Aorta (tissue), 5 donors: Measurements from ENCODE around the gene SLC25A11. TPM values are rescaled to one million over a fixed set of nuclear protein-coding genes. Genes with fewer than 3 reads are reported as not detected.
A peak's percentile ranks its signal among the peaks of the same experiment; 100 is the strongest.

Experiments used
- ATAC-seq: fragments of 200-7000 bp; cut with Tn5 transposase; one replicate; pipeline ENCODE4 v1.9.1; 2022; ENCODE audit warnings: moderate library complexity; ENCODE audit not compliant: low FRiP score
- DNase-seq, 2 donors: peaks; one replicate each; pipeline ENCODE4 v3.0.0-alpha.2; 2020
- H3K27ac ChIP-seq, 2 donors: one replicate each; pipeline ENCODE4 v1.5.1; 2013; ENCODE audit warnings: low read length in 2 of 2, mild to moderate bottlenecking in 2 of 2, moderate library complexity in 2 of 2, control low read depth in 1 of 2, inconsistent platforms in 1 of 2, low read depth in 1 of 2
- H3K27me3 ChIP-seq, 2 donors: one replicate each; pipeline ENCODE4 v1.6.1; 2013; ENCODE audit warnings: control low read depth in 1 of 2, low read length in 1 of 2, mild to moderate bottlenecking in 1 of 2, moderate library complexity in 1 of 2; ENCODE audit not compliant: insufficient read depth in 2 of 2, control insufficient read depth in 1 of 2
- H3K36me3 ChIP-seq, 2 donors: one replicate each; pipeline ENCODE4 v1.6.1; 2013; ENCODE audit warnings: control low read depth in 1 of 2, low read length in 1 of 2, mild to moderate bottlenecking in 1 of 2; ENCODE audit not compliant: insufficient read depth in 2 of 2, control insufficient read depth in 1 of 2
- H3K4me1 ChIP-seq, 2 donors: one replicate each; pipeline ENCODE4 v1.6.1; 2013; ENCODE audit warnings: low read length in 2 of 2, control low read depth in 1 of 2, mild to moderate bottlenecking in 1 of 2, moderate library complexity in 1 of 2; ENCODE audit not compliant: insufficient read depth in 2 of 2, control insufficient read depth in 1 of 2
- H3K4me3 ChIP-seq, 2 donors: one replicate each; pipeline ENCODE4 v1.5.1; 2013; ENCODE audit warnings: low read length in 2 of 2, control low read depth in 1 of 2, mild to moderate bottlenecking in 1 of 2
- H3K9me3 ChIP-seq: one replicate; pipeline ENCODE4 v1.6.1; 2013; ENCODE audit warnings: mild to moderate bottlenecking, low read length; ENCODE audit not compliant: control insufficient read depth
- WGBS, 2 donors: extraction: QIAGEN DNeasy Blood & Tissue Kit; methylation state at CpG; one replicate each; pipeline ENCODE4 v1.1.7; 2013; 5-methylcytosine and 5-hydroxymethylcytosine counted together
- intact Hi-C, 2 donors: fragments of 100-400 bp; cut with DNase I; formaldehyde crosslinking; loops; one replicate each; pipeline versions ENCODE4 v1.14.2 to v1.15.0; 2022
- long read RNA-seq, 2 donors: library from polyadenylated mRNA; unstranded; transcript quantifications; one replicate each; pipeline ENCODE4 v2.0.0, GENCODE V29; 2020 to 2021
- polyA plus RNA-seq, 2 donors: library from polyadenylated mRNA; stranded (reverse); fragments of 200-250 nt; gene quantifications; one replicate each; pipeline ENCODE4 v1.2.3, GENCODE V29; 2013
- total RNA-seq, 2 donors: library from RNA; stranded (reverse); fragmentation: NEBNext Ultra II Directional; extraction: Animal tissue kit (Norgen Biotek cat#: 25700); gene quantifications; one replicate each; pipeline ENCODE4 v1.2.1, GENCODE V29; 2021
- donor health status: healthy with polysubstance abuse.
- donor health status: Bipolar disorder and iron deficiency.
- donor health status: DM: no; HTN: no; CAD: no.
- donor health status: DM: no; HTN: no; CAD: no.
- donor health status: DM: yes; HTN: yes; CAD: no.

The SLC25A11 gene, protein sequence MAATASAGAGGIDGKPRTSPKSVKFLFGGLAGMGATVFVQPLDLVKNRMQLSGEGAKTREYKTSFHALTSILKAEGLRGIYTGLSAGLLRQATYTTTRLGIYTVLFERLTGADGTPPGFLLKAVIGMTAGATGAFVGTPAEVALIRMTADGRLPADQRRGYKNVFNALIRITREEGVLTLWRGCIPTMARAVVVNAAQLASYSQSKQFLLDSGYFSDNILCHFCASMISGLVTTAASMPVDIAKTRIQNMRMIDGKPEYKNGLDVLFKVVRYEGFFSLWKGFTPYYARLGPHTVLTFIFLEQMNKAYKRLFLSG
- total RNA-seq (10 to 100 TPM; 28.3 to 29.5 TPM), polyA plus RNA-seq (10 to 100 TPM; 31.8 to 41.6 TPM)
- long read RNA-seq, donor 1, transcript SLC25A11-201 (8 exons, 1,897 nt), result major isoform, 286 of 298 reads
- long read RNA-seq, donor 1, partial matches to known transcripts, result 0 of 298 reads
- long read RNA-seq, donor 1, other reads (novel, unspliced or antisense), result 12 of 298 reads
- long read RNA-seq, donor 2, transcript SLC25A11-201 (8 exons, 1,897 nt), result major isoform, 40 of 47 reads
- long read RNA-seq, donor 2, partial matches to known transcripts, result 3 of 47 reads
- long read RNA-seq, donor 2, other reads (novel, unspliced or antisense), result 3 of 47 reads

DNA sequence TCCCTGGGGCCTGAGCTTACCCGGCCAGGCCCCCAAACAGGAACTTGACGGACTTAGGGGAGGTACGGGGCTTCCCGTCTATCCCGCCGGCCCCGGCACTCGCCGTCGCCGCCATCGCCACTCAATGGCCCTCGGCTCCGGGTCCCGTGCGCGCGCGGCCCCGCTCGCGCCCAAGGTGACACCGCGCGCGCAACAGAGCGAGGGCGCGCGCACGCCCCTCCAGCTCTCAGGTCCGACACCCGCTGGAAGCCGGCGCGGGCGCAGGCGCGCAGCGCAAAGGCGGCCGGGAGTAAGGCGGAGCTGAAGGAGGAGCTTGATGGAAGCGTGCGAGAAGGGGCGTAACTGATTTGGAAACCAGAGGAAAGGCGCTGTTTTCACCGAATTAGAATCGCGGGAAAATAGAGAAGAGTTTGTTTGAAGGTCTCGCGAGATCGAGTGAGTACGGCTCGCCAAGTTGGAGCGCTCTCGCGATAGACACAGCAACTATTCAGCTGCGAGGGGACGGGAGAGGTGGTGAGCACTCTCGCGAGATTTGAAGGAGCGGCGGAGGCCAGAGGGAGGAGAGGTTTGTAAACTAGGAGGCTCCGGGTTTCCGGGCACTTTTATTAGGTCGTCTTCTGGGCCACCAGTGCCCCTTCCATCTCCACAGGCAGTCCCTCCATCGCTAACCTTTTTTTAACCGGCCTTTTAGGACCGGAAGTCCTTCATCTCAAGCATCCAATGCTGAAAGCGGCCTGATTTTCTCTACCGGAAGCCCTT is at the start of gene SLC25A11, which contains the start of gene RNF167:
SLC25A11 (minus strand) TSS at position 251 of the 759 bp plus-strand sequence; CDS start at position 115, 136 bp downstream.
RNF167 (plus strand) TSS at position 473 of the 759 bp plus-strand sequence. CDS start 642 bp downstream, outside the sequence.
- Histone ChIP-seq H3K27me3 (no peaks in the 10 kb centered on the region), H3K4me1 (no peaks in the 10 kb centered on the region), H3K36me3 (no peaks in the 10 kb centered on the region), H3K9me3 (no peaks in the 10 kb centered on the region), H3K27ac (peak within 1 kb of the TSS in 1 of 2 donors; percentile 79), H3K4me3 (peak within 1 kb of the TSS; percentile 56 to 86)
- DNase-seq (peak; percentile 96 to 98), ATAC-seq (peak; percentile 96)
- intact Hi-C loops, result loop anchor here in 1 of 2 donors (5.0 kb wide), 1 partner anchor 62 kb away; no protein-coding TSS in a partner anchor
- WGBS, 2 donors, result 0 to 1% methylated on average over 67 to 72 of the region's 72 CpGs

DNA sequence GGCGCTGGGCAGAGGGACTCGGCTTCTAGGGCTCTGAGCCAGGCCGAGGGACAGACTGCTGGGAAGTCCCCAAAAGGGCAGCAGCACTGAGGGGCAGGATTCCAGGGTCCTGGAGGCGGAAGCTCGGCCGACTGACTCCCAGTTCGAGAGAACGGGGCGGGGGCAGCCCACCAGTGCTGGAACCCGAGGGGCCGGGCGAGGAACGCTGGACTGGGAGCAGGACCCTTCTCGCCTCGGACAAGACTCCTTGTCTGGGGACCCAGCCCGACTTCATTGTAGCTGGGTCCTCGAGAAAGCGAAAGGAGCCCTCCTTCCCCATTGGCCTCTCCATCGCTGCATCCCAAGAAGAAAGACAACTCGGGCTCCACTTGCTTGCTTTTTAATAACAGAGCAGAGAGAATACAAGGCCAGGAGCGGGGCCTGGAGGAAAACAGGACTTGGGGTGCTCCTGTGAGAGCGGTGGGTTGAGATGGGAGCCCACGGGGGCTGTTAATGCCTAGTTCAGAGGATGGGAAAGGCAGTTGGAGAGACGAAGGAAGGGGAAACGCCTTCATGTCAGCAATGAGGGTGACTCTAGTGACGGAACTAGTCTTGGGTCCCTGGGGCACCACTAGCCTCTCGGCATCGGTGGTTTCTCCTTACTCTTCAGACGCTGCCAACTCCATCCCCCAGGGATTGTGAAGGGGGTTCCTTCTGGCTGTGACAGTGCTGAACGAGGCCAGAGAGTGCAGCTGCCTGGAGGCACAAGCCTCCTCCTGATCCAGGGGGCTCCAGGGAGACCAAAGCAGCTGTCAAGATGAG is 48.1 kb upstream of the SLC25A11 start:
- intact Hi-C loops, result loop anchor here (10.0 kb wide), 1 partner anchor 83 kb away; the partner anchor contains the start of gene CHRNE (in 2 of the 2)
- no peaks in the 10 kb centered on the region for H3K27me3 ChIP-seq

DNA sequence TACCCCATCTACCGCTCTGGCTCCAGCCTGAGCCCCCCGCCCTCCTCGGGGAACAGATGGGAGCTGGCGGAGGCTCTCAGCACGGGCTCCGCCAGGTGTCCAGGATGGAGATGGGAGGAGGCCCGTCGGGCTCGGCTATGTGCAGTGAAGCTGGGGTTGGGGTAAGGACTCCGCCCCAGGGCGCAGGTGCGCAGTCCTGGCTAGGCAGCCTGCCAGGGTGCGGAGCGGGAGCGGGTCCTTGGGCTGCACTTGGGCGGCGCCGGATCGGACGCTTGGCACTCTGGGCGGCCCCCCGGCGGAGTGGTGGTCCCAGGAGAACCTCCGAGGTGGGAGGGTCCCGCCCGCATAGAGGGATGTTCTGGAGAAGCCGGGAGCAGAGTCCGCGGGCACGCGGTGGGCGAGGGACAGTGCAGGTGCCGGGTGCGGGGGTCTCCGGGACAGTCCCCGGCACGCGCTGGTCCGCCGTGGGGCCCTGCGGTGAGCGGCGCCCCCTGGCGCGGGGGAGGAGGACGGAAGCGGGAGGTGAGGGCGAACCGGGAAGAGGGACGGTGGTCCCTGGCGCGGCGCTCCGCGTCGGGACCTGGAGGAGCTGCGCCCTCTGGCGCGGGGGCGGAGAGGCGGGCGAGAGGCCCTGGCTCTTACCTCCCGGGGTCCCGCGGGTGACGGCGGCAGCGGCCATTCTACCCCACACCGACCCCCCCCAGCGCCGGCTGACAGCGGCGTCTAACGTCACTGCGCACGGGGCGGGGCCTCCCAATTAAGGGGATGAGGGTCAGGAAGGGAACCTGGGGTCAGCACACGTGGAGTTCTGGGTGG is 47.3 kb upstream of the SLC25A11 start, which contains the start of gene CAMTA2:
CAMTA2 (minus strand) TSS at position 725 of the 816 bp plus-strand sequence. CDS start 1,453 bp downstream, outside the sequence.
- Histone ChIP-seq H3K27ac (peak within 1 kb of the TSS; percentile 25 to 90), H3K4me1 (peaks cover 0 to 3% of the 10 kb centered on the region in 2 donors), H3K4me3 (peak within 1 kb of the TSS; percentile 67 to 93), H3K36me3 (no peaks in the 10 kb centered on the region), H3K9me3 (no peaks in the 10 kb centered on the region), H3K27me3 (no peaks in the 10 kb centered on the region)
- WGBS, 2 donors, result 1% methylated on average over 58 to 78 of the region's 78 CpGs
- DNase-seq (peak; percentile 94 to 98), ATAC-seq (peak; percentile 95)
- intact Hi-C loops, result loop anchor here (10.0 kb wide), 1 partner anchor 82 kb away; the partner anchor contains the start of gene CHRNE (in 2 of the 2)

More for the DNA sequence above, 48.1 kb upstream of the SLC25A11 start:
- Histone ChIP-seq H3K36me3 (no peaks in the 10 kb centered on the region), H3K27ac (peak overlapping the region; percentile 10 to 90), H3K4me1 (peaks cover 0 to 3% of the 10 kb centered on the region in 2 donors), H3K4me3 (peak overlapping the region; percentile 67 to 93), H3K9me3 (no peaks in the 10 kb centered on the region)
- ATAC-seq (peak; percentile 47), DNase-seq (peak in 1 of 2 donors; percentile 65)
- 1% methylated on average over 30 of the region's 30 CpGs for WGBS, 2 donors

DNA sequence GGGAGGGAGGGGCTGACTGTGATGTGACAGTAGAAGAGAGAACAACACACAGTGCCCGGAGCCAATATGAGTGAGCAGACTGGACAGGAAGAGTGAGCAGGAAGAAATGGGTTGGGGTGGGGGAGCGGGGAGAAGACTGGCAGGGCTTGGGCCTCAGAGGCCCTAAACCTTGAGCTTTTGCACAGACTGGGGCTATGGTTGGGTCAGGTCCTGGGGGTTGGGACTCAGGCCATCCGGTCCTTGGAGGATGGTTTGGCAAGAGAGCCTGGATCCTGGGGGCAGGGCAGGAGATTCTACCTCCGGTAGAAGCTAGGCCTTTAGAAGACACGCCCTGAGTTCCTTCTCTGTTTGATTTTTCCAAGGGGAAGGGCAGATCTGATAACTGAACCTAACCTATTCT is 46.6 kb upstream of the SLC25A11 start:
- ATAC-seq, result no peak
- intact Hi-C loops, result loop anchor here (10.0 kb wide), 1 partner anchor 82 kb away; the partner anchor contains the start of gene CHRNE (in 2 of the 2)
- peak overlapping the region in 1 of 2 donors; percentile 13 for H3K27ac ChIP-seq
- DNase-seq, result no peak
- no peaks in the 10 kb centered on the region for H3K27me3 ChIP-seq
- H3K36me3 ChIP-seq, result no peaks in the 10 kb centered on the region
- 33 to 39% methylated on average over 5 of the region's 5 CpGs for WGBS, 2 donors
- H3K9me3 ChIP-seq, result no peaks in the 10 kb centered on the region
- peak overlapping the region; percentile 67 to 93 for H3K4me3 ChIP-seq
- peaks cover 0 to 3% of the 10 kb centered on the region in 2 donors for H3K4me1 ChIP-seq

DNA sequence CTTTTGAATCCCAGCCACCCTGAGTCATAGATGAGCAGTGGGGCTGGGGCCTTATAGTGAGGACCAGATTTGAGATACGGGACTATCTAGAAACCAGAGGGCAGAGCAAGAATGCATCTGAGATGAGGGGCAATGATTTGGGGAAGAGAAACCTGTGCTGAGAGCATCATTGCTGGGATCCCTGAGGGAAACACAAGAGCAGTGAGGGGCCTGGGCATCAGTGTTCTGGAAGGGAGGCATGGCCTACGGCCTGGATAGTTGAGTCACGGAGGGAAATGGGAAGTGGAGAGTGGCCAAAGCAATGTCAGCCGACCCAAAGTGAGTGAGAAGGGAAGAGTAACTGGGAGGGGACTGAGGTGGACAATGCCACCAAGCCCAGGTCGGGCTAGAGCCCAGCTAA is 42.5 kb upstream of the SLC25A11 start:
- 55 to 65% methylated on average over 5 of the region's 5 CpGs for whole genome bisulfite sequencing, 2 donors
- Histone ChIP-seq H3K4me1 (peaks cover 0 to 3% of the 10 kb centered on the region in 2 donors), H3K36me3 (peaks cover 0 to 4% of the 10 kb centered on the region in 2 donors), H3K27ac (no peak overlapping the region), H3K4me3 (no peak overlapping the region), H3K9me3 (no peaks in the 10 kb centered on the region), H3K27me3 (no peaks in the 10 kb centered on the region)
- intact Hi-C loops, result loop anchor here (5.0 to 10.0 kb wide), 2 partner anchors 78 to 80 kb away; partner anchors contain the start of gene CHRNE (in 2 of the 2)
- DNase-seq (no peak), ATAC-seq (no peak)

DNA sequence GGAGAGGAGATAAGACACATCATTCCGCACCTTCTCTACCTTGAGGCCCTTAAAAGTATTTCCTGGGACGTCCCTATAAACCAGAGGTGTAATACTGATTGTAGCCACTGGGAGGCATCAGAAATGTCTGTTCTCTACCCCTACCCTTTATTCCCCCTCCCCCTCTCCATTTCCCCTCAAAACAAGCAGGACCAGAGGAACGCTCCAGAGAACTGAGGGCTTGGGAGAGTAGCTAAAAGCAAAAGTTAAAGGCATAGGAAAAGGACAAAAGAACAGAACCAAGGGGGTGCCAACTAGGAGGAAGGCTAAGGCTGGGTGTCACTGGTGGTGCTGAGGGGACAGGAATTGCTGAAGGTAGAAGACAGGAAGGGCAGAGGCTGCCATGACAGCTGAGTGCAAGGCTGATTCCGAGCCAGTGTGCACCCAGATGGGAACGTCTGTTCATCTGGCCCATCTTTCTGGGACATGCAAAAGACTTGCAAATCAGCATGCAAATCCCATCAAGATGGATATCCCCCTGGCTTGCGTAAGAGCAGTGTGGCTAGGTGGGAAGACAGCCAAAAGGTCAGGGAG is 40.9 kb upstream of the SLC25A11 start:
- Histone ChIP-seq H3K4me1 (no peaks in the 10 kb centered on the region), H3K9me3 (no peaks in the 10 kb centered on the region), H3K27me3 (no peaks in the 10 kb centered on the region), H3K36me3 (peaks cover 0 to 8% of the 10 kb centered on the region in 2 donors), H3K4me3 (no peak overlapping the region), H3K27ac (no peak overlapping the region)
- intact Hi-C loops, result loop anchor here (2.0 to 10.0 kb wide), 3 partner anchors 76 to 82 kb away; partner anchors contain the start of gene CHRNE (in 2 of the 2)
- WGBS, 2 donors, result 35 to 38% methylated on average over 6 of the region's 6 CpGs
- DNase-seq, result no peak
- peak; percentile 71 for ATAC-seq

DNA sequence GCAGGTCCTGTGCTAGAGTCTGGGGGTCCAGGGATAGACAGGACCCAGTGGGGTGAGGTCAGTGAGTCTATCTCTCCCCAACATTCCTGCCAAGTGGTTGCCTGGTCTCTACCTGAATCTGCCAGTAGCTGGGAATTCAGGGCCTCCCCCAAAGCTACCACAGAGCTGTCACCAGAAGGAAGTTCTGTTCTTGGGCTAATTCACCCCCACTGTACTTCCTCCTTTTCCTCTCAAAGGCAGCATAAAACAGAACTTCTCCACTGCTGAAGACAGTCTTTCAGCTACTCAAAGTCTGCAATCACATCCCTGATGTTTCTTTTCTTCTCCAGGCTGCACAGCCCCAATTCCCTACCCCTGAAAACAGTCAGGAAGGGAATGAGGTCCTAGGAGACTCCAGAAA is 38.9 kb upstream of the SLC25A11 start:
- Histone ChIP-seq H3K36me3 (peaks cover 0 to 9% of the 10 kb centered on the region in 2 donors), H3K4me3 (no peak overlapping the region), H3K27ac (no peak overlapping the region), H3K27me3 (no peaks in the 10 kb centered on the region), H3K4me1 (no peaks in the 10 kb centered on the region), H3K9me3 (no peaks in the 10 kb centered on the region)
- DNase-seq (no peak), ATAC-seq (no peak)
- intact Hi-C loops, result no loop called here
